Activated CD8-positive, alpha-beta memory T cell treated with anti-CD3 and anti-CD28 coated beads, Interleukin-2, amount 50 U/mL, for 4 hours (primary cell): Measurements from ENCODE around the gene SNX32.
"Not testable (repeated sequence)": the region's sequence is repeated elsewhere in the genome, so short reads cannot be mapped to it uniquely, and the experiment has no call there.

Experiments
- DNase-seq: peaks from one replicate; pipeline ENCODE4 v3.0.0-alpha.2; 2020

Gene SNX32

GRCh38 chr11:65829459-65829858, 4.3 kb upstream of the SNX32 start:
- DNase-seq, result no peak

- DNase-seq, result not testable (repeated sequence)
These were observed 1.5 kb upstream of the SNX32 start for GRCh38 chr11:65832231-65832630.

- DNase-seq, result no peak
These were observed 439 bp downstream of the SNX32 start for GRCh38 chr11:65834202-65834601.

GRCh38 chr11:65842144-65842543, 8.4 kb downstream of the SNX32 start:
- DNase-seq, result no peak

GRCh38 chr11:65843811-65844210, 10.0 kb downstream of the SNX32 start:
- no peak for DNase-seq

- no peak for DNase-seq
These were observed 10.6 kb downstream of the SNX32 start for GRCh38 chr11:65844231-65844872.

GRCh38 chr11:65847746-65848145, 14.0 kb downstream of the SNX32 start:
- no peak for DNase-seq

GRCh38 chr11:65848693-65849092, 14.9 kb downstream of the SNX32 start:
- not testable (repeated sequence) for DNase-seq

GRCh38 chr11:65849366-65849765, 15.6 kb downstream of the SNX32 start:
- no peak for DNase-seq

GRCh38 chr11:65849771-65850216, 16.0 kb downstream of the SNX32 start:
- no peak for DNase-seq

- DNase-seq, result no peak
These were observed 16.7 kb downstream of the SNX32 start for GRCh38 chr11:65850217-65851082.

GRCh38 chr11:65851083-65851579, 17.4 kb downstream of the SNX32 start:
- no peak for DNase-seq

- DNase-seq, result no peak
These were observed 18.2 kb downstream of the SNX32 start for GRCh38 chr11:65851811-65852507.

GRCh38 chr11:65852508-65853245, 18.9 kb downstream of the SNX32 start:
- DNase-seq, result no peak

GRCh38 chr11:65853246-65853979, 19.6 kb downstream of the SNX32 start:
- no peak for DNase-seq

GRCh38 chr11:65854161-65854592, 20.4 kb downstream of the SNX32 start:
- DNase-seq, result no peak

GRCh38 chr11:65854852-65855837, 21.4 kb downstream of the SNX32 start:
- no peak for DNase-seq

GRCh38 chr11:65855927-65856363, 22.2 kb downstream of the SNX32 start:
- no peak for DNase-seq

GRCh38 chr11:65856689-65857499, 23.1 kb downstream of the SNX32 start:
- DNase-seq, result peak; percentile 84

GRCh38 chr11:65857500-65857852, 23.7 kb downstream of the SNX32 start:
- DNase-seq, result peak; percentile 74
